Vagina (tissue), 2 donors: ENCODE results near the gene FKBP15. TPM values are rescaled to one million over a fixed set of nuclear protein-coding genes. Genes with fewer than 3 reads are reported as not detected.
"Not testable (repeated sequence)": the region's sequence is repeated elsewhere in the genome, so short reads cannot be mapped to it uniquely, and the experiment has no call there.

Experiments used
- DNase-seq, 2 donors: peaks; one replicate each; pipeline ENCODE4 v3.0.0-alpha.2; 2017; ENCODE audit errors: extremely low spot score in 2 of 2
- H3K27ac ChIP-seq: fragments of 200-600 bp; sonication (generic); one replicate; pipeline ENCODE4 v1.5.1; 2019
- H3K27me3 ChIP-seq: fragments of 200-600 bp; sonication (generic); one replicate; pipeline ENCODE4 v1.5.1; 2019
- H3K36me3 ChIP-seq, 2 donors: fragments of 200-600 bp; sonication (generic); one replicate each; pipeline ENCODE4 v1.5.1; 2017 to 2019
- H3K4me1 ChIP-seq: fragments of 200-600 bp; sonication (generic); one replicate; pipeline ENCODE4 v1.5.1; 2019
- H3K4me3 ChIP-seq, 2 donors: fragments of 200-600 bp; sonication (generic); 1 replicate in 1 of 2; 2 replicates in 1 of 2; pipeline ENCODE4 v1.5.1; 2016 to 2019
- H3K9me3 ChIP-seq: fragments of 200-600 bp; sonication (generic); one replicate; pipeline ENCODE4 v1.5.1; 2019
- POLR2A ChIP-seq, 2 donors: fragments of 450-650 bp; IDR thresholded peaks; one replicate each; pipeline ENCODE4 v1.6.1; 2017; ENCODE audit warnings: antibody characterized with exemption in 2 of 2, mild to moderate bottlenecking in 2 of 2, moderate library complexity in 2 of 2
- POLR2AphosphoS5 ChIP-seq, 2 donors: sonication (generic); formaldehyde crosslinking; IDR thresholded peaks; one replicate each; pipeline ENCODE4 v1.9.0; 2017; ENCODE audit warnings: antibody characterized with exemption in 2 of 2, mild to moderate bottlenecking in 2 of 2, low read depth in 1 of 2; ENCODE audit not compliant: insufficient read depth in 1 of 2
- intact Hi-C: fragments of 100-400 bp; cut with DNase I; formaldehyde crosslinking; loops from one replicate; pipeline ENCODE4 v1.15.1; 2023
- total RNA-seq: library from RNA; depleted of rRNA; stranded (reverse); fragments of >200 nt; gene quantifications from one replicate; pipeline ENCODE4 v1.2.3, GENCODE V29; 2016
- TF ChIP-seq, protein P1 (sequence below), 3 experiments: fragments of 450-650 bp in 2 of 3; fragments of 200-600 bp in 1 of 3; sonication (generic) in 1 of 3; IDR thresholded peaks; one replicate each; pipeline ENCODE4 v1.5.1; 2017 to 2019; ENCODE audit warnings: antibody characterized with exemption in 3 of 3, mild to moderate bottlenecking in 2 of 3, moderate library complexity in 2 of 3

FKBP15 gene
- total RNA-seq, 1 donor from 2014 or later = 28.7 TPM

DNA sequence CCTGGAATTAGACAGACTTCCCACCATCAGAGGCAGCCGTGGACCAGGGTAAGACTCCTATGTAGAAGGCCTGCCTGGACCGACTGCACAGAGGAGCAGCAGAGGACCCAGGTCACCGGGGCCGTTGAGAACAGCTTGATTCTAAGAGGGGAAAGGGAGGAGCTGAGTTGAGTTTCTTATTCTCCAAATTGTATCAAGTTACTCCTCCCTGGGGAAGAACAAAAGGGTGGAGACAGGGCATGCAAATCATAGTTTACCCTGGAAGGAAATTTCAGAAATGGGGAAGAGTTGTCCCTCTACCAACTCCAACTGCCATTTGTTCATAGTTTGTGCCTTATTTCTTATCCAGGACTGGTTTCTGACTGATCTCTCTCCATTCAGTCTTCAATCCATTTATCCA lies 91.2 kb downstream of the FKBP15 start:
- no peak overlapping the region for H3K4me3 ChIP-seq
- intact Hi-C loops = no loop called here

DNA sequence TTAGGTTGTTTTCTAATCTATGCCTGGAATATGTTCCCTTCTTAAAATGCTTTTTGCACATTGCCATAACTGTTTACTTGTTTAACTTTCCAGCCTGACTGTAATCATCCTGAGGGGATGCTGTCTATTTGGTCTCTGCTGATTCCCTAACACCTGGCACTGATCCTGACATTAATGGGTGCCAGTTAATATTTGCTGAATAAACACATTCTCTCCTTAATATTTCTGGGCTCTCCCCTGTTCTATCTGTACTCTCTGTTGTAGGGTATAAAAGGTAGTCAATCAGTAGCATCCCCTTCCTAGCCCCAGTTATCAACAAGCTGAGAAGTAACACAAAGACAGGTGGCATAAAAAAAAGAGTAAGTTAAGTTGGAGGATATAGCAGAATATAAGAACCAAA lies 91.6 kb downstream of the FKBP15 start:
- no peak overlapping the region for H3K4me3 ChIP-seq
- H3K27ac ChIP-seq = no peak overlapping the region
- intact Hi-C loops = no loop called here
- no peak for TF ChIP-seq POLR2AphosphoS5 (IDR thresholded peaks at IDR 0.05; ENCODE audit: insufficient read depth in 1 of 2, low read depth in 1 of 2)
- TF ChIP-seq, protein P1, sequence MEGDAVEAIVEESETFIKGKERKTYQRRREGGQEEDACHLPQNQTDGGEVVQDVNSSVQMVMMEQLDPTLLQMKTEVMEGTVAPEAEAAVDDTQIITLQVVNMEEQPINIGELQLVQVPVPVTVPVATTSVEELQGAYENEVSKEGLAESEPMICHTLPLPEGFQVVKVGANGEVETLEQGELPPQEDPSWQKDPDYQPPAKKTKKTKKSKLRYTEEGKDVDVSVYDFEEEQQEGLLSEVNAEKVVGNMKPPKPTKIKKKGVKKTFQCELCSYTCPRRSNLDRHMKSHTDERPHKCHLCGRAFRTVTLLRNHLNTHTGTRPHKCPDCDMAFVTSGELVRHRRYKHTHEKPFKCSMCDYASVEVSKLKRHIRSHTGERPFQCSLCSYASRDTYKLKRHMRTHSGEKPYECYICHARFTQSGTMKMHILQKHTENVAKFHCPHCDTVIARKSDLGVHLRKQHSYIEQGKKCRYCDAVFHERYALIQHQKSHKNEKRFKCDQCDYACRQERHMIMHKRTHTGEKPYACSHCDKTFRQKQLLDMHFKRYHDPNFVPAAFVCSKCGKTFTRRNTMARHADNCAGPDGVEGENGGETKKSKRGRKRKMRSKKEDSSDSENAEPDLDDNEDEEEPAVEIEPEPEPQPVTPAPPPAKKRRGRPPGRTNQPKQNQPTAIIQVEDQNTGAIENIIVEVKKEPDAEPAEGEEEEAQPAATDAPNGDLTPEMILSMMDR (IDR thresholded peaks at IDR 0.05) = no peak
- no peak for TF ChIP-seq POLR2A (IDR thresholded peaks at IDR 0.05)
- DNase-seq = no peak
- no peaks in the 10 kb centered on the region for H3K27me3 ChIP-seq
- no peaks in the 10 kb centered on the region for H3K4me1 ChIP-seq
- H3K9me3 ChIP-seq = no peaks in the 10 kb centered on the region
- no peaks in the 10 kb centered on the region for H3K36me3 ChIP-seq

More for the DNA sequence above, 91.2 kb downstream of the FKBP15 start:
- no peaks in the 10 kb centered on the region for H3K27me3 ChIP-seq
- H3K27ac ChIP-seq = no peak overlapping the region
- H3K4me1 ChIP-seq = no peaks in the 10 kb centered on the region
- H3K9me3 ChIP-seq = no peaks in the 10 kb centered on the region
- TF ChIP-seq POLR2A (IDR thresholded peaks at IDR 0.05) = no peak
- TF ChIP-seq, protein P1 (IDR thresholded peaks at IDR 0.05) = no peak
- no peak for TF ChIP-seq POLR2AphosphoS5 (IDR thresholded peaks at IDR 0.05; ENCODE audit: insufficient read depth in 1 of 2, low read depth in 1 of 2)
- no peaks in the 10 kb centered on the region for H3K36me3 ChIP-seq
- no peak for DNase-seq

DNA sequence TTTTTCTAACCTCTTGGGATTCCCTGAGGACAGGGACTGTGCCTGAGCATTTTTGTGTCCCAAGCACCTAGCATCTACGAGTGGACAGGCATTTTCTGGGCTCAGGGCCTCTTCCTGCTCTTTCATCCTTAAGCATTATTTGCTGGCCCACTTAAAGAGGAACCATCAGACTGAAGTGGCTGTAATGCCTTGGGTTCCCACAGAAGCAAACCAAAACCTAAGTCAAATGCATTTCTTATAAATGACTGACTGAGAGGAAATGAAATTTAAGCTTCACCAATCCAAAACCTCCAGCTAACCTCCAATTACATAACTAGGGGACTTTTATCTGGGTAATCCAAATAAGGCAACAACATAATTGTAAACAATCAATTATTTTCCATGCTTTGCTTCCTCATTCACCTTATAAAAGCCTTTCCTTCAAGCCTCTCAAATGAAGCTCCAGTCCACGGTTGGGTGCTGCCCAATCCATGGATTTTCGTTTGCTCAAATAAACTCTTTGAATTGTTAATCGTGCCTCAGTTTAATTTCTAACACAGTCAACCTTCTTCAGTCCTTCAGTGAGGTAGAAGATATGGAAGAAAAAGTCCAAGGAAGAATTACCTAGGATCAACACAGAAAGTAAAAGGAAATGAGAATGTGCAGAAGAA lies 95.6 kb downstream of the FKBP15 start:
- TF ChIP-seq POLR2AphosphoS5 (IDR thresholded peaks at IDR 0.05; ENCODE audit: insufficient read depth in 1 of 2, low read depth in 1 of 2) (no peak), POLR2A (IDR thresholded peaks at IDR 0.05) (no peak)
- TF ChIP-seq, protein P1 (IDR thresholded peaks at IDR 0.05) = no peak
- intact Hi-C loops = no loop called here
- no peak overlapping the region for H3K4me3 ChIP-seq

DNA sequence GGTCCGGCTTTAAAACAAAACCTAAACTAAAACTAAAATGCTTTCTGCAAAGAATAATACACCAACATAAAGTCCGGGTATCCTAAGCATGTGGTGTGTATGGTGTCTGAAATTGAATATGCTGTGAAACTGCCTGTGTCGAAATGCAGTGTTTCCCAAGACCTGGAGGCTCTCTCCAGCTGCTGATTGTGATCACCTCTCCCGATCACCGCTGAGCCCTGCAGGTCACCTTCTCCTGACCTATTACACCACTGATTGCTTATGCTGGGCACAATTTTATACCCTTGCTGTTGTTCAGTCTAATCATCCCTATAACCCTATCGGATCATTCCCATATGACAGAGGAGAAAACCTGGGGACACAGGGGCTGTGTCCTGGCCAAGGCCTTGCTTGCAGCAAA lies 102.2 kb downstream of the FKBP15 start:
- H3K36me3 ChIP-seq, H3K27me3 ChIP-seq, H3K4me3 ChIP-seq, intact Hi-C loops, H3K27ac ChIP-seq, H3K4me1 ChIP-seq, DNase-seq, H3K9me3 ChIP-seq: not testable (repeated sequence)

More for the DNA sequence above, 95.6 kb downstream of the FKBP15 start:
- no peak overlapping the region for H3K27ac ChIP-seq
- no peaks in the 10 kb centered on the region for H3K9me3 ChIP-seq
- H3K27me3 ChIP-seq = no peaks in the 10 kb centered on the region
- no peaks in the 10 kb centered on the region for H3K36me3 ChIP-seq
- DNase-seq = no peak
- H3K4me1 ChIP-seq = no peaks in the 10 kb centered on the region

Other genes starting within 250 kb of the FKBP15 start
- 0.98 TPM for gene ZNF883, start 209.1 kb downstream of the FKBP15 start, total RNA-seq
- 3.7 TPM for gene ZFP37, start 164.6 kb downstream of the FKBP15 start, total RNA-seq
- gene SLC31A2, start 70.3 kb downstream of the FKBP15 start, total RNA-seq = 11.5 TPM
- gene SLC31A1, start 267 bp upstream of the FKBP15 start, total RNA-seq = 9.3 TPM
- gene CDC26, start 54.3 kb upstream of the FKBP15 start, total RNA-seq = 25.3 TPM
- 11.8 TPM for gene PRPF4, start 54.4 kb upstream of the FKBP15 start, total RNA-seq
- gene RNF183, start 82.1 kb upstream of the FKBP15 start, total RNA-seq = not detected
- 2.0 TPM for gene WDR31, start 119.0 kb upstream of the FKBP15 start, total RNA-seq
- gene BSPRY, start 128.3 kb upstream of the FKBP15 start, total RNA-seq = 3.9 TPM
- 31.7 TPM for gene HDHD3, start 155.7 kb upstream of the FKBP15 start, total RNA-seq
- 29.5 TPM for gene ALAD, start 180.0 kb upstream of the FKBP15 start, total RNA-seq
- 17.4 TPM for gene POLE3, start 189.4 kb upstream of the FKBP15 start, total RNA-seq
- not detected for gene C9orf43, start 189.5 kb upstream of the FKBP15 start, total RNA-seq
- 27.0 TPM for gene RGS3, start 242.4 kb upstream of the FKBP15 start, total RNA-seq